HG02610 (cell line): ENCODE results near the gene CELF1.

Experiments used
- ATAC-seq: cut with Tn5 transposase; IDR thresholded peaks from one replicate; pipeline ENCODE4 v1.9.1; 2021; ENCODE audit warnings: mild to moderate bottlenecking, moderate library complexity; ENCODE audit not compliant: unreplicated experiment

Gene CELF1

GRCh38 chr11:47552566-47553405 lies at the start of gene CELF1:
Gene CELF1, minus strand, starts transcription at chr11:47553132. Its CDS starts 53,609 bp downstream, at chr11:47499523.
- ATAC-seq: peak; percentile 89

- no peak for ATAC-seq
Observed at GRCh38 chr11:47599902-47600301, 47.0 kb upstream of the CELF1 start.

GRCh38 chr11:47595967-47596366 lies 43.0 kb upstream of the CELF1 start:
- ATAC-seq: no peak

- ATAC-seq: no peak
Observed at GRCh38 chr11:47595029-47595428, 42.1 kb upstream of the CELF1 start.

GRCh38 chr11:47593934-47594855 lies 41.3 kb upstream of the CELF1 start, which contains the start of gene C1QTNF4:
Gene C1QTNF4, minus strand, starts transcription at chr11:47594411. Its CDS starts 3,601 bp downstream, at chr11:47590810.
- ATAC-seq: no peak

GRCh38 chr11:47593492-47593933 lies 40.6 kb upstream of the CELF1 start:
- ATAC-seq: no peak

- no peak for ATAC-seq
Observed at GRCh38 chr11:47592970-47593369, 40.0 kb upstream of the CELF1 start.

- ATAC-seq: no peak
Observed at GRCh38 chr11:47592251-47592650, 39.3 kb upstream of the CELF1 start.

GRCh38 chr11:47591764-47592163 lies 38.8 kb upstream of the CELF1 start:
- ATAC-seq: peak; percentile 45

GRCh38 chr11:47589977-47590861 lies 37.3 kb upstream of the CELF1 start:
- ATAC-seq: no peak

- no peak for ATAC-seq
Observed at GRCh38 chr11:47589584-47589976, 36.6 kb upstream of the CELF1 start.

GRCh38 chr11:47589118-47589517 lies 36.2 kb upstream of the CELF1 start:
- ATAC-seq: no peak

- no peak for ATAC-seq
Observed at GRCh38 chr11:47587723-47588326, 34.9 kb upstream of the CELF1 start.

GRCh38 chr11:47587039-47587716 lies 34.2 kb upstream of the CELF1 start:
- ATAC-seq: no peak

- no peak for ATAC-seq
Observed at GRCh38 chr11:47586098-47586855, 33.3 kb upstream of the CELF1 start, which contains the start of gene FAM180B. Gene FAM180B, plus strand, starts transcription at chr11:47586678. Its CDS starts 91 bp downstream, at chr11:47586769.

GRCh38 chr11:47583844-47584243 lies 30.9 kb upstream of the CELF1 start:
- no peak for ATAC-seq

GRCh38 chr11:47578524-47579494 lies 25.9 kb upstream of the CELF1 start, which contains the start of the genes KBTBD4 and NDUFS3:
Gene KBTBD4, minus strand, starts transcription at chr11:47578970. Its CDS starts 19 bp downstream, at chr11:47578951.
Gene NDUFS3, plus strand, starts transcription at chr11:47579074. Its CDS starts 18 bp downstream, at chr11:47579092.
- ATAC-seq: peak; percentile 92
